Upper lobe of left lung (tissue), 6 donors: Measurements from ENCODE around the gene SERPINA3. TPM values are rescaled to one million over a fixed set of nuclear protein-coding genes. Genes with fewer than 3 reads are reported as not detected.

Experiments used
- ATAC-seq, 2 donors: fragments of 200-7000 bp; cut with Tn5 transposase; one replicate each; pipeline ENCODE4 v1.9.1; 2022; ENCODE audit warnings: mild to moderate bottlenecking in 2 of 2, moderate library complexity in 2 of 2; ENCODE audit not compliant: low FRiP score in 2 of 2
- DNase-seq, 2 donors: peaks; one replicate each; pipeline ENCODE4 v3.0.0-alpha.2; 2019 to 2020
- H3K27ac ChIP-seq, 4 donors: fragments of 200-600 bp; sonication (generic); one replicate each; pipeline ENCODE4 v1.5.1; 2016 to 2019
- H3K27me3 ChIP-seq, 4 donors: fragments of 200-600 bp; sonication (generic); one replicate each; pipeline ENCODE4 v1.5.1; 2017 to 2019
- H3K36me3 ChIP-seq, 4 donors: fragments of 200-600 bp; sonication (generic); one replicate each; pipeline ENCODE4 v1.5.1; 2016 to 2019
- H3K4me1 ChIP-seq, 4 donors: fragments of 200-600 bp; sonication (generic); one replicate each; pipeline ENCODE4 v1.5.1; 2018 to 2019
- H3K4me3 ChIP-seq, 4 donors: fragments of 200-600 bp; sonication (generic); one replicate each; pipeline ENCODE4 v1.5.1; 2017 to 2019; ENCODE audit warnings: mild to moderate bottlenecking in 2 of 4, moderate library complexity in 1 of 4
- H3K9me3 ChIP-seq, 4 donors: fragments of 200-600 bp; sonication (generic); one replicate each; pipeline ENCODE4 v1.5.1; 2018 to 2019
- EP300 ChIP-seq, 4 donors: sonication (generic); formaldehyde crosslinking; IDR thresholded peaks; one replicate each; pipeline ENCODE4 v1.5.1; 2017; ENCODE audit warnings: antibody characterized with exemption in 4 of 4, control low read depth in 2 of 4
- POLR2A ChIP-seq, 4 donors: fragments of 450-650 bp; IDR thresholded peaks; one replicate each; pipeline ENCODE4 v1.5.1; 2016 to 2017; ENCODE audit warnings: antibody characterized with exemption in 4 of 4, mild to moderate bottlenecking in 2 of 4
- POLR2AphosphoS5 ChIP-seq, 2 donors: sonication (generic); formaldehyde crosslinking; IDR thresholded peaks; one replicate each; pipeline ENCODE4 v1.5.1; 2017; ENCODE audit warnings: antibody characterized with exemption in 2 of 2
- WGBS, 2 donors: methylation state at CpG; one replicate each; pipeline ENCODE4 v1.1.5; 2017 to 2018; 5-methylcytosine and 5-hydroxymethylcytosine counted together
- total RNA-seq, 6 donors: library from RNA; depleted of rRNA in 4 of 6; stranded (reverse); fragments of >200 nt in 4 of 6; gene quantifications; one replicate each; pipeline versions ENCODE4 v1.1.0 to v1.2.1, GENCODE V29; 2016 to 2021
- TF ChIP-seq, protein P1 (sequence below), 6 experiments: fragments of 450-650 bp in 4 of 6; fragments of 200-600 bp in 2 of 6; sonication (generic) in 2 of 6; IDR thresholded peaks; one replicate each; pipeline ENCODE4 v1.5.1; 2016 to 2019; ENCODE audit warnings: antibody characterized with exemption in 6 of 6
- donor health status: DM: no; HTN: no; CAD: no; lungs with moderate emphysema.
- donor health status: DM: no; HTN: yes; CAD: no; lungs with severe emphysema.

Gene SERPINA3
- 100 to 1,000 TPM in 1 of 6 donors, 10 to 100 TPM in 5; 32.5 to 111 (median 55.4) TPM for total RNA-seq

- ATAC-seq (peak in 1 of 2 donors; percentile 34), DNase-seq (no peak)
- TF ChIP-seq POLR2AphosphoS5 (IDR thresholded peaks at IDR 0.05) = no peak
- no peak for TF ChIP-seq EP300 (IDR thresholded peaks at IDR 0.05)
- TF ChIP-seq, protein P1, sequence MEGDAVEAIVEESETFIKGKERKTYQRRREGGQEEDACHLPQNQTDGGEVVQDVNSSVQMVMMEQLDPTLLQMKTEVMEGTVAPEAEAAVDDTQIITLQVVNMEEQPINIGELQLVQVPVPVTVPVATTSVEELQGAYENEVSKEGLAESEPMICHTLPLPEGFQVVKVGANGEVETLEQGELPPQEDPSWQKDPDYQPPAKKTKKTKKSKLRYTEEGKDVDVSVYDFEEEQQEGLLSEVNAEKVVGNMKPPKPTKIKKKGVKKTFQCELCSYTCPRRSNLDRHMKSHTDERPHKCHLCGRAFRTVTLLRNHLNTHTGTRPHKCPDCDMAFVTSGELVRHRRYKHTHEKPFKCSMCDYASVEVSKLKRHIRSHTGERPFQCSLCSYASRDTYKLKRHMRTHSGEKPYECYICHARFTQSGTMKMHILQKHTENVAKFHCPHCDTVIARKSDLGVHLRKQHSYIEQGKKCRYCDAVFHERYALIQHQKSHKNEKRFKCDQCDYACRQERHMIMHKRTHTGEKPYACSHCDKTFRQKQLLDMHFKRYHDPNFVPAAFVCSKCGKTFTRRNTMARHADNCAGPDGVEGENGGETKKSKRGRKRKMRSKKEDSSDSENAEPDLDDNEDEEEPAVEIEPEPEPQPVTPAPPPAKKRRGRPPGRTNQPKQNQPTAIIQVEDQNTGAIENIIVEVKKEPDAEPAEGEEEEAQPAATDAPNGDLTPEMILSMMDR (IDR thresholded peaks at IDR 0.05) = no peak
- no peak for TF ChIP-seq POLR2A (IDR thresholded peaks at IDR 0.05)
- WGBS, 2 donors = 53 to 54% methylated on average over 4 of the region's 4 CpGs
- Histone ChIP-seq H3K4me1 (no peaks in the 10 kb centered on the region), H3K27ac (peak within 1 kb of the TSS in 2 of 4 donors; percentile 18 to 57), H3K4me3 (peak within 1 kb of the TSS in 3 of 4 donors; percentile 6 to 19 (median 15)), H3K9me3 (peaks cover 0 to 4% (median under 1%) of the 10 kb centered on the region in 4 donors), H3K36me3 (no peaks in the 10 kb centered on the region), H3K27me3 (no peaks in the 10 kb centered on the region)
These were observed at the start of gene SERPINA3 for GRCh38 chr14:94612174-94612573. Gene SERPINA3 (plus strand): TSS chr14:94612391. CDS start chr14:94614442, 2,051 bp downstream.

GRCh38 chr14:94562941-94563883 lies 49.0 kb upstream of the SERPINA3 start:
- Histone ChIP-seq H3K27me3 (no peaks in the 10 kb centered on the region), H3K4me1 (no peaks in the 10 kb centered on the region), H3K9me3 (no peaks in the 10 kb centered on the region), H3K27ac (no peak overlapping the region), H3K4me3 (no peak overlapping the region), H3K36me3 (no peaks in the 10 kb centered on the region)
- TF ChIP-seq, protein P1 (IDR thresholded peaks at IDR 0.05) = no peak
- TF ChIP-seq POLR2AphosphoS5 (IDR thresholded peaks at IDR 0.05) (no peak), POLR2A (IDR thresholded peaks at IDR 0.05) (no peak), EP300 (IDR thresholded peaks at IDR 0.05) (no peak)
- no peak for ATAC-seq
- DNase-seq = peak; percentile 15 to 44
- 91 to 93% methylated on average over 8 to 16 of the region's 16 CpGs for WGBS, 2 donors

- ATAC-seq (no peak), DNase-seq (no peak)
- no peaks in the 10 kb centered on the region for H3K36me3 ChIP-seq
- H3K27ac ChIP-seq = no peak overlapping the region
- H3K27me3 ChIP-seq = no peaks in the 10 kb centered on the region
- no peak overlapping the region for H3K4me3 ChIP-seq
- TF ChIP-seq, protein P1 (IDR thresholded peaks at IDR 0.05) = no peak
- TF ChIP-seq POLR2AphosphoS5 (IDR thresholded peaks at IDR 0.05) = no peak
- TF ChIP-seq POLR2A (IDR thresholded peaks at IDR 0.05) = no peak
- no peak for TF ChIP-seq EP300 (IDR thresholded peaks at IDR 0.05)
- no peaks in the 10 kb centered on the region for H3K9me3 ChIP-seq
- H3K4me1 ChIP-seq = no peaks in the 10 kb centered on the region
These were observed 47.8 kb upstream of the SERPINA3 start for GRCh38 chr14:94564381-94564780.

GRCh38 chr14:94568186-94568585 lies 44.0 kb upstream of the SERPINA3 start:
- H3K9me3 ChIP-seq = no peaks in the 10 kb centered on the region
- H3K27me3 ChIP-seq = no peaks in the 10 kb centered on the region
- no peak overlapping the region for H3K27ac ChIP-seq
- H3K36me3 ChIP-seq = no peaks in the 10 kb centered on the region
- DNase-seq = peak in 1 of 2 donors; percentile 15
- no peak overlapping the region for H3K4me3 ChIP-seq
- no peak for ATAC-seq
- TF ChIP-seq POLR2AphosphoS5 (IDR thresholded peaks at IDR 0.05) (no peak), POLR2A (IDR thresholded peaks at IDR 0.05) (no peak), EP300 (IDR thresholded peaks at IDR 0.05) (no peak)
- TF ChIP-seq, protein P1 (IDR thresholded peaks at IDR 0.05) = no peak
- H3K4me1 ChIP-seq = no peaks in the 10 kb centered on the region
- 88% methylated on average over 9 of the region's 9 CpGs for WGBS, 2 donors
